ENCODE measurements around the gene ZNF146. TPM values are rescaled to one million over a fixed set of nuclear protein-coding genes. Genes with fewer than 3 reads are reported as not detected.

ZNF146 gene
- polyA plus RNA-seq, 1 donor from 2014 or later, result 215 TPM

Small RNA genes within 50 kb of the gene (small RNA-seq; reads per million reads assigned to genes)
- gene RF00019, result 0 to 1.2 (median 0) reads per million in 3 experiments

Other genes with a start within 250 kb of the ZNF146 start
- 65.3 and 71.6 TPM in 2 replicates for gene SDHAF1, start 219.9 kb upstream of the ZNF146 start, polyA plus RNA-seq
- 0.16 and 0.19 TPM in 2 replicates for gene SYNE4, start 206.3 kb upstream of the ZNF146 start, polyA plus RNA-seq
- gene ALKBH6, start 200.9 kb upstream of the ZNF146 start, polyA plus RNA-seq, result 45.6 and 63.2 TPM in 2 replicates
- 5.6 and 7.8 TPM in 2 replicates for gene CLIP3, start 182.2 kb upstream of the ZNF146 start, polyA plus RNA-seq
- 3.8 and 5.5 TPM in 2 replicates for gene THAP8, start 160.8 kb upstream of the ZNF146 start, polyA plus RNA-seq
- 0.35 and 0.84 TPM in 2 replicates for gene WDR62, start 160.2 kb upstream of the ZNF146 start, polyA plus RNA-seq
- gene OVOL3, start 104.0 kb upstream of the ZNF146 start, polyA plus RNA-seq, result not detected in 2 replicates
- 159 and 169 TPM in 2 replicates for gene POLR2I, start 100.2 kb upstream of the ZNF146 start, polyA plus RNA-seq
- gene TBCB, start 99.6 kb upstream of the ZNF146 start, polyA plus RNA-seq, result 640 and 643 TPM in 2 replicates
- gene CAPNS1, start 75.0 kb upstream of the ZNF146 start, polyA plus RNA-seq, result 67.3 and 87.8 TPM in 2 replicates
- not detected in 2 replicates for gene COX7A1, start 62.7 kb upstream of the ZNF146 start, polyA plus RNA-seq
- gene ZNF565, start 441 bp upstream of the ZNF146 start, polyA plus RNA-seq, result 9.4 and 9.7 TPM in 2 replicates
- gene ZFP14, start 164.1 kb downstream of the ZNF146 start, polyA plus RNA-seq, result 16.1 and 16.4 TPM in 2 replicates
- 17.1 and 19.7 TPM in 2 replicates for gene ZFP82, start 203.5 kb downstream of the ZNF146 start, polyA plus RNA-seq